ENCODE results near the gene DOK7.

DNA sequence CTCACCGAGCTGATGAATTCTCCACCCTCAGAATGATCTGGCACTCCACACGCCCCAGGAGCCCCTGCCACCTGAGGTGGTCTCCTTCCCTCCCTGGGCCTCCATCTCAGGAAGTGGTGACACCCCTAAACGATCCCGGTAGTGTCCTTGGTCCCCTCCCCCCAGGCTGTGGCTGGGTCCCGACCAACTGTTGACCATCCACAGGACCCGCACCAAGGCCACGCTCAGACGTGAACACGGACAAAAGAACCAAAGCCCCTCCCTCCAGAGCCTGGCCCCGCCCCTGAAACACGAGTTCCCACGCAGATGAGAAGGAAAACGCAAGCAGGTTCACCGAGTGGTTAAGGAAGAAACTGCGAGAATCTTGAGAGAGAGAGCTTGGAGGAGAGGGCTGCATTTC is 52.5 kb downstream of the DOK7 start:
- TF ChIP-seq REST (IDR thresholded peaks at IDR 0.05; ENCODE audit: insufficient read depth in 1 of 2, low read depth in 2 of 2, low read length in 2 of 2) (no peak), POLR2AphosphoS5 (IDR thresholded peaks at IDR 0.05; ENCODE audit: low read depth, low read length) (no peak), TAF1 (IDR thresholded peaks at IDR 0.05; ENCODE audit: borderline replicate concordance, insufficient read depth, low read length) (no peak), SIN3A (IDR thresholded peaks at IDR 0.05; ENCODE audit: borderline replicate concordance, insufficient read depth, low read length) (no peak)
